ENCODE measurements around the gene RBM48.
"Not testable (repeated sequence)": the region's sequence is repeated elsewhere in the genome, so short reads cannot be mapped to it uniquely, and the experiment has no call there.

The RBM48 gene

DNA sequence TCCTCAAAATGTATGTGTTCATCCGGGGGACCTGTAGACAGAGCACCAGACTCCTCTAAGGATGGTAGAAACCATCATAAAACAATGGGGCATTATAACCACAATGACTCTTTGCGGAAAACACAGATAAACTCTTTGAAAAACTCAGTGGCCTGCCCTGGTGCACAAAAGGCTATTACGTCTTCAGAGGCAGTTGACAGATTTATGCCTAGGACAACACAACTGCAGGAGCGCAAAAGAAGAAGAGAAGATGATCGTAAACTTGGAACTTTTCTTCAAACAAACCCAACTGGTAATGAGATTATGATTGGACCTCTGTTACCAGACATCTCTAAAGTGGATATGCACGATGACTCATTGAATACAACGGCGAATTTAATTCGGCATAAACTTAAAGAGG lies 6.0 kb downstream of the RBM48 start:
- no peak for DNase-seq (ENCODE audit: low read depth)
- TF ChIP-seq, protein P1, sequence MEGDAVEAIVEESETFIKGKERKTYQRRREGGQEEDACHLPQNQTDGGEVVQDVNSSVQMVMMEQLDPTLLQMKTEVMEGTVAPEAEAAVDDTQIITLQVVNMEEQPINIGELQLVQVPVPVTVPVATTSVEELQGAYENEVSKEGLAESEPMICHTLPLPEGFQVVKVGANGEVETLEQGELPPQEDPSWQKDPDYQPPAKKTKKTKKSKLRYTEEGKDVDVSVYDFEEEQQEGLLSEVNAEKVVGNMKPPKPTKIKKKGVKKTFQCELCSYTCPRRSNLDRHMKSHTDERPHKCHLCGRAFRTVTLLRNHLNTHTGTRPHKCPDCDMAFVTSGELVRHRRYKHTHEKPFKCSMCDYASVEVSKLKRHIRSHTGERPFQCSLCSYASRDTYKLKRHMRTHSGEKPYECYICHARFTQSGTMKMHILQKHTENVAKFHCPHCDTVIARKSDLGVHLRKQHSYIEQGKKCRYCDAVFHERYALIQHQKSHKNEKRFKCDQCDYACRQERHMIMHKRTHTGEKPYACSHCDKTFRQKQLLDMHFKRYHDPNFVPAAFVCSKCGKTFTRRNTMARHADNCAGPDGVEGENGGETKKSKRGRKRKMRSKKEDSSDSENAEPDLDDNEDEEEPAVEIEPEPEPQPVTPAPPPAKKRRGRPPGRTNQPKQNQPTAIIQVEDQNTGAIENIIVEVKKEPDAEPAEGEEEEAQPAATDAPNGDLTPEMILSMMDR (conservative IDR thresholded peaks at IDR 0.05; ENCODE audit: control insufficient read depth, insufficient read depth, low read depth, low read length), result no peak
- H3K4me3 ChIP-seq (ENCODE audit: control insufficient read depth, low read depth, low read length), result no peak overlapping the region

DNA sequence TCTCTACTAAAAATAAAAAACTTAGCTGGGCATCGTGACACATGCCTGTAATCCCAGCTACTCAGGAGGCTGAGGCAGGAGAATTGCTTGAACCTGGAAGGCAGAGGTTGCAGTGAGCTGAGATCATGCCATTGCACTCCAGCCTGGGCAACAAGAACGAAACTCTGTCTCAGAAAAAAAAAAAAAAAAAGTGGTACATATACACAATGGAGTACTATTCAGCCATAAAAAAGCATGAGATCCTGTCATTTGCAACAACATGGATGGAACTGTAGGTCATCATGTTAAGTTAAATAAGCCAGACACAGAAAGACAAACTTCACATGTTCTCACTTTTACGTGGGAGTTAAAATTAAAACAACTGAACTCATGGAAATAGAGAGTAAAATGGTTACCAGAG lies 14.9 kb downstream of the RBM48 start:
- not testable (repeated sequence) for H3K4me3 ChIP-seq (ENCODE audit: control insufficient read depth, low read depth, low read length); DNase-seq (ENCODE audit: low read depth)

DNA sequence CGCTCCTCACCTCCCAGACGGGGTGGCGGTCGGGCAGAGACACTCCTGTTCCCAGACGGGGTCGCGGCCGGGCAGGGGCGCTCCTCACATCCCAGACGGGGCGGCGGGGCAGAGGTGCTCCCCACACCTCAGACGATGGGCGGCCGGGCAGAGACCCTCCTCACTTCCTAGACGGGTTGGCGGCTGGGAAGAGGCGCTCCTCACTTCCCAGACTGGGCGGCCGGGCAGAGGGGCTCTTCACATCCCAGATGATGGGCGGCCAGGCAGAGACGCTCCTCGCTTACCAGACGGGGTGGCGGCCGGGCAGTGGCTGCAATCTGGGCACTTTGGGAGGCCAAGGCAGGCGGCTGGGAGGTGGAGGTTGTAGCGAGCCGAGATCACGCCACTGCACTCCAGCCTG lies 16.5 kb downstream of the RBM48 start:
- DNase-seq (ENCODE audit: low read depth), result not testable (repeated sequence)

DNA sequence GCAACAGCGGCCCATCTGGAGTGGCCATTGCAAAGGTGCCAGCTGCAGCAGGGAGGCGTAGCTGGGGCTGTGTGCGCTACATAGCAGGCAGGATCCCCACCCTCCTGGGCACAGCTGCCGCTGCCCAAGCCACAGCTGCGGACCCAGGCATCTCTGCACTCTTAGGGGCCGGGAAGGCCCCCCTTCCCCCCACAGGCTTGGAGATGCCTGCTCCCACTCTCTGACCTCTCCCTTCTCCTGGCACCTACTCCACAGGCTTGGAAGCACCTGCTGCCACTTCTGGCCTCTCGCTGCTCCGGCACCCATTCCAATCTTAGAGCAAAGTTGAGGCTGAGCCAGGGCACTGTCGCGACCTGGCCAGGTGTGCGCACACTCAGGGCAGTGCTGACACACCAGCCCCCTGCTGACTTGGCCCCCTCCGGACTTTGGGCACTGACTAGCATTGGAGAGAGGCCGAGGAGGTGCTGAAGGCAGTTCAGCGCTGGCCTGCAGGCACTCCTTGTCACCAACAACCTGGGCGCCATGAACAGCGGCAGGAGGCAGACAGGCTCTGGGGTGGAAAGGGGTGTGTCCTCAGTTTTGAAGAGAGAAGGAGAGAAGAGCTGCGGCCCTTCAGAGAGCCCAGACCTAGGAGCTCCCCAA lies 18.4 kb downstream of the RBM48 start:
- no peak overlapping the region for H3K4me3 ChIP-seq (ENCODE audit: control insufficient read depth, low read depth, low read length)
- TF ChIP-seq, protein P1 (conservative IDR thresholded peaks at IDR 0.05; ENCODE audit: control insufficient read depth, insufficient read depth, low read depth, low read length), result no peak

More for the DNA sequence above, 16.5 kb downstream of the RBM48 start:
- H3K4me3 ChIP-seq (ENCODE audit: control insufficient read depth, low read depth, low read length), result not testable (repeated sequence)

DNA sequence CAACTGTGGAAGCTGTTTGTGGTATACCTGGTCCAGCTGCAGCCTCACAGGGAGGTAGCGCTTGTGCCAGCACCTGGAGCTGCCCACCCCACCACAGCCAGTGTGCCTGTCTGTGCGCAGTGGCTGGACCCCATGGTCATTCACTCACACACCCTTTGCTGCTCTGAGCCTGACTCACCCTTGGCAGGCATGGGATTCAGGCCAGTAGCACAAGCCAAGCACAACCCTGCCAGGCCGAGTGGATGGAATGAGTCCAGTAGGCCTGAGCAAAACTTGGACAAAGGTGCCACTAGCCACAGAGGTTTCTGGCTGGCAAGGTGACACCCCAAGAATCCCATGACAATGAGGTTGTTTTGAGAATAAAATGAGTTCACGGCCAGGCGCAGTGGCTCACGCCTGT lies 19.0 kb downstream of the RBM48 start:
- TF ChIP-seq, protein P1 (conservative IDR thresholded peaks at IDR 0.05; ENCODE audit: control insufficient read depth, insufficient read depth, low read depth, low read length), result no peak
- no peak for DNase-seq (ENCODE audit: low read depth)
- H3K4me3 ChIP-seq (ENCODE audit: control insufficient read depth, low read depth, low read length), result no peak overlapping the region

More for the DNA sequence above, 18.4 kb downstream of the RBM48 start:
- DNase-seq (ENCODE audit: low read depth), result no peak

DNA sequence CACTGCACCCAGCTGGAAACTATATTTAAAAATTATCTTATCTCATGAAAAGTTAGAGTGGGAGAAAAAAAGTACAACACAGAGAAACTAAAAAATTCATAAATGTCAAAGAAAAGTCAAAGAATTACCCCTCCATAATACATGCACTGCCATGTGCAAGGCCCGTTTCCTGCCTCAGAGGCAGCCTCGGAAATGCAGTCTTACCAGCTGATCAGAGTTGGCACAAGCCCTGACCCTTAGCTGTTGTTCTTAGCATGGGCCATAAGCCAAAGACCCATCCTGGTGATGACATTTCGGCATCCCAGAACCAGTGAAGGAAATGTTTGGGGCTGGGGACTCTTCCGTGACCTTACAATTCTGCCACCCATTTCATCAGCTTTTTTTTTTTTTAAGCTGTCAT lies 21.6 kb downstream of the RBM48 start:
- no peak for DNase-seq (ENCODE audit: low read depth)
- no peak overlapping the region for H3K4me3 ChIP-seq (ENCODE audit: control insufficient read depth, low read depth, low read length)
- TF ChIP-seq, protein P1 (conservative IDR thresholded peaks at IDR 0.05; ENCODE audit: control insufficient read depth, insufficient read depth, low read depth, low read length), result no peak

DNA sequence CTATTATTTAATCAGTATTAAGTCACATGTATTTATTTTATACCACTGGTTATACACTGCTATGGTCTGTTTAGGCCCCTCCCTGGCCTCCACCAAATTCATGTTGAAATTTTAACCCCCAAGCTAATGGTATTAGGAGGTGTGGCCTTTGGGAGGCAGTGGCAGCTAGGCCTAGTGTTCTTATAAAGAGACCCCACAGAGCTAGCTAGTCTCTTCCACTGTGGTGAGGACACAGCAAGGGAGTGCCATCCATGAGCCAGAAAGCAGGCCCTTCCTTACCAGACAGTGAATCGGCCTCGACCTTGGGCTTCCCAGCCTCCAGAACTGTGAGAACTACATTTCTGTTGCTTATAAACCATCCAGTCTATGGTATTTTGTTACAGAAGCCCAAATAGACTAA lies 28.7 kb downstream of the RBM48 start:
- DNase-seq (ENCODE audit: low read depth), result no peak
- TF ChIP-seq, protein P1 (conservative IDR thresholded peaks at IDR 0.05; ENCODE audit: control insufficient read depth, insufficient read depth, low read depth, low read length), result no peak
- no peak overlapping the region for H3K4me3 ChIP-seq (ENCODE audit: control insufficient read depth, low read depth, low read length)

DNA sequence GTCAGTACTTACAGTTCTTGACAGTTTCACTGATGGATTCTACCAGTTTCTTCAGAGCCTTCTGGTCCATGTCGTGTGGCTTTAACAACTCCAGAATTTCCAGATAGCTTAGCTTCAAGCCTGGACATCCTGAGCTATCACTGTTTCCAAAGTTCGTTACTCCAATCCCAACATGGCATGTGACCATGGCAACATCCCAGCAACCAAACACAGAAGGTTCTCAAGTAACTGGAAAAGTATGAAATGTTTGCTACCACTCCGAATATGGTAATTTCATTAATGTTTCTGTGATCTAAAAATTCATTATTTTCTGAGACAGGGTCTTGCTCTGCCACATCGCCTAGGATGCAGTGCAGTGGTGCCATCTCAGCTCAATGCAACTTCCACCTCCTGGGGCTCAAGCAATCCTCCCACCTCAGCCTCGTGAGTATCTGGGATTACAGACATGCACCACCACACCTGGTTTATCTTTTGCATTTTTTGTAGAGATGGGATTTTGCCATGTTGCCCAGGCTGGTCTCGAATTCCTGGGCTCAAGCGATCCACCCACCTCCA lies 29.3 kb downstream of the RBM48 start:
- DNase-seq (ENCODE audit: low read depth), result no peak
- TF ChIP-seq, protein P1 (conservative IDR thresholded peaks at IDR 0.05; ENCODE audit: control insufficient read depth, insufficient read depth, low read depth, low read length), result no peak
- no peak overlapping the region for H3K4me3 ChIP-seq (ENCODE audit: control insufficient read depth, low read depth, low read length)

Data from fibroblast of mammary gland (primary cell).